C1 segment of cervical spinal cord (tissue), 14 donors: ENCODE data around the gene CTPS2.

ENCODE experiments used
- DNase-seq, 14 donors: peaks; one replicate each; lab custom pipeline; 2025; lab: John Stamatoyannopoulos, UW

The CTPS2 gene

GRCh38 chrX:16558489-16558888 is 154.0 kb downstream of the CTPS2 start:
- no peak for DNase-seq

- no peak for DNase-seq
Measured at GRCh38 chrX:16552546-16552945, 159.9 kb downstream of the CTPS2 start.

- DNase-seq: no peak
Measured at GRCh38 chrX:16547644-16548043, 164.8 kb downstream of the CTPS2 start.

- no peak for DNase-seq
Measured at GRCh38 chrX:16544969-16545368, 167.5 kb downstream of the CTPS2 start.
